ENCODE measurements around the gene GATA3.

DNA sequence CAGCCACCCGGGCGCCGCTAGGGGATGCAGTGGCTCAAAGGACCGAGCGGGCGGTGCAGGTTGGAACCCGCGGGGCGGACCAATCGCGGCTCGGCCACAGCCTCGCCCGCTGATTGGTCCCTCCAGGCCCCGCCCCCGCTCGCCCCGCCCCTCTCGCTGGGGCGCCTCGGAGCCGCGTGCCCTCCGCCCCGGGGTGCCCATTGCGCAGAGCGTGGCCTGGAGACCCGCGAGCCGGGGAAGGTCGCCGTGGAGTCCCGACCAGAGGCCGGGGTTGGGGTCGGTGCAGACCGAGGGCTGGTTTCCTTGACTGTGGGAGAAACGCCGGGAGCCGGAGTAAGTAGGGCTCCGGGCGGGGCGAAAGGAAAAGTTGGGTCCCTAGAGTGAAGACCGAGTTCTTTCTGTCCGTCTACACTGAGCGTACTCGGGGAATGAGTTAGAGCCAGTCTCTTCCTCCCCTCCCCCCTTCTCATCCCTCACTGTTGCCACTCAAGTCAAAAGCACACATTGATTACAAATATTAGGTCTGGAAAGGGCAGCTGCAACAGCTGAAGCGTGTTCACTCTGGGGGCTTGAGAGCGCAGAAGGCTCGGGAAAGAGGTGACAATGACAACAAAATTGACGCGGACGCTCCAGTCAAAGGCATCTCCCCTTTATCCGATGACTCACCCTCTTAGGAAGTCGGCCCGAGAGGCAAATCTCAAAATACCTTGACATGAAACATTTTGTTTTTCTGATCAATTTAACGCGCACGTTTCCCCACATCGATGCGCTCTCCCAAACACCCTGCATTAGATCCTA lies 843 bp upstream of the GATA3 start:
- no peak for TF ChIP-seq TAF7 (optimal IDR thresholded peaks at IDR 0.05; ENCODE audit: borderline replicate concordance, low read depth, low read length)
- TF ChIP-seq JUN (IDR thresholded peaks at IDR 0.05; ENCODE audit: low read depth, low read length): 0 out of 2 replicates have a peak, but pooled peaks have one; percentile 0
- TF ChIP-seq, protein P1, sequence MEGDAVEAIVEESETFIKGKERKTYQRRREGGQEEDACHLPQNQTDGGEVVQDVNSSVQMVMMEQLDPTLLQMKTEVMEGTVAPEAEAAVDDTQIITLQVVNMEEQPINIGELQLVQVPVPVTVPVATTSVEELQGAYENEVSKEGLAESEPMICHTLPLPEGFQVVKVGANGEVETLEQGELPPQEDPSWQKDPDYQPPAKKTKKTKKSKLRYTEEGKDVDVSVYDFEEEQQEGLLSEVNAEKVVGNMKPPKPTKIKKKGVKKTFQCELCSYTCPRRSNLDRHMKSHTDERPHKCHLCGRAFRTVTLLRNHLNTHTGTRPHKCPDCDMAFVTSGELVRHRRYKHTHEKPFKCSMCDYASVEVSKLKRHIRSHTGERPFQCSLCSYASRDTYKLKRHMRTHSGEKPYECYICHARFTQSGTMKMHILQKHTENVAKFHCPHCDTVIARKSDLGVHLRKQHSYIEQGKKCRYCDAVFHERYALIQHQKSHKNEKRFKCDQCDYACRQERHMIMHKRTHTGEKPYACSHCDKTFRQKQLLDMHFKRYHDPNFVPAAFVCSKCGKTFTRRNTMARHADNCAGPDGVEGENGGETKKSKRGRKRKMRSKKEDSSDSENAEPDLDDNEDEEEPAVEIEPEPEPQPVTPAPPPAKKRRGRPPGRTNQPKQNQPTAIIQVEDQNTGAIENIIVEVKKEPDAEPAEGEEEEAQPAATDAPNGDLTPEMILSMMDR (IDR thresholded peaks at IDR 0.05; ENCODE audit: control extremely low read depth in 1 of 3, insufficient read depth in 1 of 3, low read depth in 1 of 3, low read length in 3 of 3): peak; percentile 73 to 78 (median 77)

All from H1 (cell line).